WERI-Rb-1 (cell line): ENCODE data around the gene MAP7D1.
"Not testable (repeated sequence)": the region's sequence is repeated elsewhere in the genome, so short reads cannot be mapped to it uniquely, and the experiment has no call there.

Experiments
- DNase-seq: peaks from one replicate; pipeline ENCODE4 v3.0.0-alpha.2; 2020
- H3K27ac ChIP-seq: fragments of 250-450 bp; sonication (Bioruptor Pico); 2 replicates; pipeline ENCODE4 v1.5.1; 2020; ENCODE audit warnings: mild to moderate bottlenecking, moderate library complexity
- H3K27me3 ChIP-seq: fragments of 250-450 bp; sonication (Bioruptor Pico); 2 replicates; pipeline ENCODE4 v1.5.1; 2021; ENCODE audit warnings: mild to moderate bottlenecking, low read depth, moderate library complexity; ENCODE audit not compliant: insufficient read depth, severe bottlenecking
- H3K36me3 ChIP-seq: fragments of 250-450 bp; sonication (Bioruptor Pico); 2 replicates; pipeline ENCODE4 v1.5.1; 2020; ENCODE audit warnings: mild to moderate bottlenecking, moderate library complexity
- H3K4me3 ChIP-seq: 2 replicates; pipeline ENCODE4 v1.5.1; 2011; ENCODE audit warnings: low read depth, mild to moderate bottlenecking, control low read depth, low read length
- H3K9me3 ChIP-seq: fragments of 250-450 bp; sonication (Bioruptor Pico); 2 replicates; pipeline ENCODE4 v1.5.1; 2021; ENCODE audit warnings: mild to moderate bottlenecking, moderate library complexity; ENCODE audit not compliant: severe bottlenecking
- CTCF ChIP-seq: IDR thresholded peaks from 2 replicates; pipeline ENCODE4 v1.5.1; 2011; ENCODE audit warnings: low read depth, mild to moderate bottlenecking, control low read depth, inconsistent platforms, low read length

The MAP7D1 gene

GRCh38 chr1:36211307-36211706 lies 55.3 kb downstream of the MAP7D1 start:
- H3K27me3 ChIP-seq: no peaks in the 10 kb centered on the region
- H3K9me3 ChIP-seq: no peaks in the 10 kb centered on the region
- no peaks in the 10 kb centered on the region for H3K36me3 ChIP-seq
- no peak for TF ChIP-seq CTCF
- no peak for DNase-seq
- no peak overlapping the region for H3K27ac ChIP-seq
- no peak overlapping the region for H3K4me3 ChIP-seq

GRCh38 chr1:36211841-36212240 lies 55.9 kb downstream of the MAP7D1 start:
- H3K27me3 ChIP-seq: no peaks in the 10 kb centered on the region
- no peak for DNase-seq
- H3K9me3 ChIP-seq: no peaks in the 10 kb centered on the region
- H3K4me3 ChIP-seq: no peak overlapping the region
- H3K36me3 ChIP-seq: no peaks in the 10 kb centered on the region
- H3K27ac ChIP-seq: no peak overlapping the region
- TF ChIP-seq CTCF: no peak

- Histone ChIP-seq H3K4me3 (no peak overlapping the region), H3K27me3 (no peaks in the 10 kb centered on the region), H3K27ac (no peak overlapping the region), H3K36me3 (no peaks in the 10 kb centered on the region), H3K9me3 (no peaks in the 10 kb centered on the region)
- no peak for DNase-seq
- TF ChIP-seq CTCF: no peak
Observed at GRCh38 chr1:36212782-36213181, 56.8 kb downstream of the MAP7D1 start.

GRCh38 chr1:36217670-36218069 lies 61.7 kb downstream of the MAP7D1 start:
- TF ChIP-seq CTCF: peak; percentile 46; the same call in 1 of the 2 replicates
- H3K27me3 ChIP-seq: no peaks in the 10 kb centered on the region
- no peak overlapping the region for H3K27ac ChIP-seq
- no peaks in the 10 kb centered on the region for H3K36me3 ChIP-seq
- H3K4me3 ChIP-seq: no peak overlapping the region
- DNase-seq: no peak
- H3K9me3 ChIP-seq: no peaks in the 10 kb centered on the region

- H3K36me3 ChIP-seq: peaks cover 17% of the 10 kb centered on the region
- H3K9me3 ChIP-seq, H3K4me3 ChIP-seq, DNase-seq, H3K27ac ChIP-seq, H3K27me3 ChIP-seq: not testable (repeated sequence)
Observed at GRCh38 chr1:36221901-36222300, 65.9 kb downstream of the MAP7D1 start.

- TF ChIP-seq CTCF: no peak
- H3K9me3 ChIP-seq: no peaks in the 10 kb centered on the region
- H3K36me3 ChIP-seq: peaks cover 24% of the 10 kb centered on the region
- H3K27ac ChIP-seq: no peak overlapping the region
- H3K27me3 ChIP-seq: no peaks in the 10 kb centered on the region
- H3K4me3 ChIP-seq: peak overlapping the region; percentile 81; the same call in 1 of the 2 replicates
- no peak for DNase-seq
Observed at GRCh38 chr1:36222481-36223380, 66.8 kb downstream of the MAP7D1 start.
